K562 (cell line): ENCODE results near the gene HSF2BP. TPM values are rescaled to one million over a fixed set of nuclear protein-coding genes. Genes with fewer than 3 reads are reported as not detected.
"Not testable (repeated sequence)": the region's sequence is repeated elsewhere in the genome, so short reads cannot be mapped to it uniquely, and the experiment has no call there.

ENCODE experiments used
- ATAC-seq: fragments of 200-7000 bp; cut with Tn5 transposase; 3 replicates; pipeline ENCODE4 v1.9.1; 2020; ENCODE audit warnings: moderate library complexity
- BruUV-seq: library from RNA; stranded (reverse); fragments of 400-500 nt; replicated peaks from 2 replicates; lab custom pipeline; 2021; lab: Mats Ljungman, UMichigan
- CTCF ChIA-PET: fragments of 300-600 bp; formaldehyde crosslinking; extraction: SDS; loops from one replicate; lab custom pipeline; 2021; ENCODE audit warnings: low intra/inter-chr PET ratio; lab: Yijun Ruan, JAX
- POLR2A ChIA-PET: fragments of 300-600, 350-650 bp; sonication (Branson Sonifier 250); formaldehyde crosslinking; extraction: SDS; loops from one replicate; lab custom pipeline; 2021; ENCODE audit warnings: antibody characterized with exemption, inconsistent platforms; lab: Yijun Ruan, JAX
- DNase-seq, 4 experiments: peaks; one replicate each; pipeline versions ENCODE4 v3.0.0 to v3.0.0-alpha.2; 2011 to 2018; ENCODE audit warnings: low spot score in 3 of 4, mixed read lengths in 3 of 4; ENCODE audit errors: extremely low read depth in 1 of 4
- FAIRE-seq: peaks from 2 replicates; lab custom pipeline; 2011; peaks lifted over from hg19 to GRCh38; lab: Jason Lieb, UNC
- H2AFZ ChIP-seq: 2 replicates; pipeline ENCODE4 v1.6.0; 2011; ENCODE audit warnings: low read depth, low read length, control low read depth, inconsistent platforms
- H3K27ac ChIP-seq: fragments of 200-600 bp; 3 replicates; pipeline ENCODE4 v1.8.0; 2011; ENCODE audit warnings: low read depth, mild to moderate bottlenecking, control low read depth, inconsistent platforms, low read length, moderate library complexity, mixed read lengths; ENCODE audit errors: extremely low read depth
- H3K27me3 ChIP-seq, 2 experiments: fragments of 300-600 bp in 1 of 2; 2 replicates in 1 of 2; 3 replicates in 1 of 2; pipeline versions ENCODE4 v1.6.0 to v1.8.0; 2011; ENCODE audit warnings: inconsistent platforms in 2 of 2, low read length in 2 of 2, mild to moderate bottlenecking in 1 of 2, mixed read lengths in 1 of 2, moderate library complexity in 1 of 2; ENCODE audit not compliant: control insufficient read depth in 2 of 2, insufficient read depth in 2 of 2
- H3K36me3 ChIP-seq: fragments of 300-600 bp; 3 replicates; pipeline ENCODE4 v1.8.0; 2011; ENCODE audit warnings: mild to moderate bottlenecking, low read length, inconsistent platforms; ENCODE audit not compliant: control insufficient read depth, insufficient read depth
- H3K4me1 ChIP-seq, 2 experiments: fragments of 200-600 bp in 1 of 2; replicated peaks in 1 of 2; 2 replicates in 1 of 2; 3 replicates in 1 of 2; pipeline versions ENCODE4 v1.5.1 to v1.8.0; 2011; ENCODE audit warnings: inconsistent platforms in 2 of 2, low read length in 2 of 2, mild to moderate bottlenecking in 1 of 2, mixed read lengths in 1 of 2, moderate library complexity in 1 of 2; ENCODE audit not compliant: control insufficient read depth in 2 of 2, insufficient read depth in 2 of 2
- H3K4me2 ChIP-seq: 2 replicates; pipeline ENCODE4 v1.6.1; 2011; ENCODE audit warnings: low read length, control low read depth, inconsistent platforms, mixed read lengths; ENCODE audit not compliant: insufficient read depth
- H3K4me3 ChIP-seq: fragments of 200-600 bp; sonication (generic), shearing (Covaris generic); 2 replicates; pipeline ENCODE4 v1.5.1; 2016; ENCODE audit warnings: control low read depth, inconsistent platforms
- H3K79me2 ChIP-seq: fragments of 200-600 bp; 3 replicates; pipeline ENCODE4 v1.8.0; 2011; ENCODE audit warnings: low read length, inconsistent platforms; ENCODE audit not compliant: control insufficient read depth, insufficient read depth
- H3K9ac ChIP-seq, 2 experiments: 2 replicates each; pipeline versions ENCODE4 v1.6.0 to v1.6.1; 2011; ENCODE audit warnings: low read depth in 2 of 2, low read length in 2 of 2, control low read depth in 1 of 2, inconsistent platforms in 1 of 2, mild to moderate bottlenecking in 1 of 2, mixed read lengths in 1 of 2; ENCODE audit not compliant: insufficient read depth in 1 of 2
- H3K9me1 ChIP-seq: one replicate; pipeline ENCODE4 v1.6.0; 2011; ENCODE audit warnings: inconsistent platforms, mild to moderate bottlenecking, low read length, moderate library complexity; ENCODE audit not compliant: control insufficient read depth, insufficient read depth
- H3K9me3 ChIP-seq: replicated peaks from 2 replicates; pipeline ENCODE4 v1.5.1; 2011; ENCODE audit warnings: low read depth, low read length, inconsistent platforms; ENCODE audit not compliant: control insufficient read depth, insufficient read depth
- H4K20me1 ChIP-seq: replicated peaks from 2 replicates; pipeline ENCODE4 v1.6.1; 2011; ENCODE audit warnings: low read length, inconsistent platforms, mixed read lengths; ENCODE audit not compliant: control insufficient read depth, insufficient read depth
- SMAD1 ChIP-seq: fragments of 150-350 bp; IDR thresholded peaks from 2 replicates; pipeline ENCODE4 v1.6.1; 2014; ENCODE audit warnings: low read length, low read depth; ENCODE audit not compliant: partially characterized antibody
- SPI1 ChIP-seq: IDR thresholded peaks from 2 replicates; pipeline ENCODE4 v1.6.1; 2011; ENCODE audit warnings: low read depth, low read length, control low read depth, borderline replicate concordance
- WGBS: fragments of 100-300 bp; shearing (Covaris generic); methylation state at CpG from one replicate; pipeline ENCODE4 v1.1.6; 2016; ENCODE audit warnings: low coverage, mixed read lengths; ENCODE audit not compliant: insufficient coverage; ENCODE audit errors: missing lambda C conversion rate; 5-methylcytosine and 5-hydroxymethylcytosine counted together
- in situ Hi-C: fragments of 300-500 bp; cut with MboI; formaldehyde crosslinking; loops from 4 replicates; pipeline ENCODE4 v1.15.0; 2018; ENCODE audit warnings: inconsistent platforms, mixed read lengths
- intact Hi-C: fragments of 100-400 bp; cut with micrococcal nuclease; formaldehyde crosslinking; loops from 2 replicates; pipeline ENCODE4 v1.14.2; 2022
- polyA plus RNA-seq, 8 experiments: library from polyadenylated mRNA; depleted of rRNA in 4 of 8; stranded (reverse) in 5 of 8; unstranded in 3 of 8; fragments of >200 nt; fragmentation: Nextera tagmentation in 2 of 8; fragmentation: Illumina TruSeq in 1 of 8; extraction: Ambion mirVana in 2 of 8; extraction: Trizol in 1 of 8; gene quantifications; 2 replicates each; pipeline versions ENCODE4 v1.2.1 to v1.2.3, GENCODE V29; 2011 to 2014; ENCODE audit warnings: inconsistent platforms in 1 of 8, missing spikeins in 1 of 8
- total RNA-seq, 7 experiments: library from RNA; depleted of rRNA in 6 of 7; stranded (reverse); fragments of >200 nt in 6 of 7; fragmentation: Illumina TruSeq in 2 of 7; extraction: Trizol in 2 of 7; gene quantifications; 2 replicates each; pipeline versions ENCODE4 v1.2.1 to v1.2.3, GENCODE V29; 2011 to 2021; ENCODE audit warnings: low replicate concordance in 1 of 7

HSF2BP gene
- total and polyA plus RNA-seq, 9 of the 15 experiments (the other 6 are each of a cell fraction or from before 2014, with no cell fraction given): 0.04 to 0.57 (median 0.20) TPM; not detected in 2

DNA sequence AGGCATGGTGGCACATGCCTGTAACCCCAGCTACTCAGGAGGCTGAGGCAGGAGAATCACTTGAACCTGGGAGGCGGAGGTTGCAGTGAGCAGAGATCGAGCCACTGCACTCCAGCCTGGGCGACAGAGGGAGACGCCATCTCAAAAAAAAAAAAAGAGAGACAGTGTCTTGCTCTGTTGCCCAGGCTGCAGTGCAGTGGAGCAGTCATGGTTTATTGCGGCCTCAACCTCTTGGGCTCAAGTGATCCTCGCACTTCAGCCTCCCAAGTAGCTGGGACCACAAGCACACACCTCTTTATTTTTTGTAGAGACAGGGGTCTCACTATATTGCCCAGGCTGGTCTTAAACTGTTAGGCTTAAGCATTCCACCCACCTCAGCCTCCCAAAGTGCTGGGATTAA is 21.1 kb upstream of the HSF2BP start:
- H3K4me1 ChIP-seq, H3K9ac ChIP-seq, H3K4me2 ChIP-seq, H3K27me3 ChIP-seq, DNase-seq, H3K9me1 ChIP-seq, H3K9me3 ChIP-seq, H3K4me3 ChIP-seq, CTCF ChIA-PET, H3K27ac ChIP-seq, ATAC-seq, H4K20me1 ChIP-seq, H2AFZ ChIP-seq, intact Hi-C loops, BruUV-seq, in situ Hi-C loops, FAIRE-seq, H3K79me2 ChIP-seq: not testable (repeated sequence)
- H3K36me3 ChIP-seq: peaks cover 93% of the 10 kb centered on the region
- 79% methylated on average over 3 of the region's 6 CpGs for WGBS
- POLR2A ChIA-PET: interaction anchor here (0.6 kb wide), 1 partner anchor 18 kb away, joined by 3 read pairs; no protein-coding TSS in a partner anchor

- H3K4me1 ChIP-seq: no peaks in the 10 kb centered on the region
- no peaks in the 10 kb centered on the region for H4K20me1 ChIP-seq
- TF ChIP-seq SPI1 (peak; percentile 30; the same call in 1 of the 2 replicates), SMAD1 (no peak)
- ChIA-PET POLR2A (interaction anchor here (0.8 kb wide), 1 partner anchor 9 kb away, joined by 3 read pairs; no protein-coding TSS in a partner anchor), CTCF (no interaction called here)
- 95% methylated on average over 12 of the region's 12 CpGs for WGBS
- no peak overlapping the region for H3K9ac ChIP-seq
- H3K27ac ChIP-seq: no peak overlapping the region
- H3K9me1 ChIP-seq: peaks cover 3% of the 10 kb centered on the region
- no peak for DNase-seq
- H3K79me2 ChIP-seq: no peaks in the 10 kb centered on the region
- H3K36me3 ChIP-seq: peaks cover 93% of the 10 kb centered on the region
- no peak for ATAC-seq
- H3K4me3 ChIP-seq: no peak overlapping the region
- H2AFZ ChIP-seq: no peak overlapping the region
- no peaks in the 10 kb centered on the region for H3K27me3 ChIP-seq
- H3K4me2 ChIP-seq: no peak overlapping the region
- in situ Hi-C loops (no loop called here), intact Hi-C loops (no loop called here)
- TSS peak; percentile 16 for BruUV-seq
- FAIRE-seq: no peak
- no peaks in the 10 kb centered on the region for H3K9me3 ChIP-seq
These were observed 20.7 kb upstream of the HSF2BP start for GRCh38 chr21:43679951-43680350.
